Gastroesophageal sphincter (tissue), 3 donors: Measurements from ENCODE around the gene MGAT2.
"Not testable (repeated sequence)": the region's sequence is repeated elsewhere in the genome, so short reads cannot be mapped to it uniquely, and the experiment has no call there.

ENCODE experiments used
- EP300 ChIP-seq: sonication (generic); formaldehyde crosslinking; IDR thresholded peaks from one replicate; pipeline ENCODE4 v1.6.1; 2017; ENCODE audit warnings: antibody characterized with exemption, mild to moderate bottlenecking
- POLR2A ChIP-seq, 2 donors: fragments of 450-650 bp; IDR thresholded peaks; one replicate each; pipeline ENCODE4 v1.6.1; 2017; ENCODE audit warnings: antibody characterized with exemption in 2 of 2, mild to moderate bottlenecking in 2 of 2, moderate library complexity in 1 of 2
- TF ChIP-seq, protein P1 (sequence below), 4 experiments: fragments of 200-600 bp in 2 of 4; fragments of 450-650 bp in 2 of 4; sonication (generic) in 1 of 4; IDR thresholded peaks; one replicate each; pipeline ENCODE4 v1.5.1; 2017 to 2019; ENCODE audit warnings: antibody characterized with exemption in 4 of 4, mild to moderate bottlenecking in 2 of 4, moderate library complexity in 2 of 4

- TF ChIP-seq, protein P1, sequence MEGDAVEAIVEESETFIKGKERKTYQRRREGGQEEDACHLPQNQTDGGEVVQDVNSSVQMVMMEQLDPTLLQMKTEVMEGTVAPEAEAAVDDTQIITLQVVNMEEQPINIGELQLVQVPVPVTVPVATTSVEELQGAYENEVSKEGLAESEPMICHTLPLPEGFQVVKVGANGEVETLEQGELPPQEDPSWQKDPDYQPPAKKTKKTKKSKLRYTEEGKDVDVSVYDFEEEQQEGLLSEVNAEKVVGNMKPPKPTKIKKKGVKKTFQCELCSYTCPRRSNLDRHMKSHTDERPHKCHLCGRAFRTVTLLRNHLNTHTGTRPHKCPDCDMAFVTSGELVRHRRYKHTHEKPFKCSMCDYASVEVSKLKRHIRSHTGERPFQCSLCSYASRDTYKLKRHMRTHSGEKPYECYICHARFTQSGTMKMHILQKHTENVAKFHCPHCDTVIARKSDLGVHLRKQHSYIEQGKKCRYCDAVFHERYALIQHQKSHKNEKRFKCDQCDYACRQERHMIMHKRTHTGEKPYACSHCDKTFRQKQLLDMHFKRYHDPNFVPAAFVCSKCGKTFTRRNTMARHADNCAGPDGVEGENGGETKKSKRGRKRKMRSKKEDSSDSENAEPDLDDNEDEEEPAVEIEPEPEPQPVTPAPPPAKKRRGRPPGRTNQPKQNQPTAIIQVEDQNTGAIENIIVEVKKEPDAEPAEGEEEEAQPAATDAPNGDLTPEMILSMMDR (IDR thresholded peaks at IDR 0.05): not testable (repeated sequence)
- not testable (repeated sequence) for TF ChIP-seq POLR2A (IDR thresholded peaks at IDR 0.05); EP300
These were observed 35.5 kb upstream of the MGAT2 start for GRCh38 chr14:49584981-49585640.
